DND-41 (cell line): ENCODE measurements around the gene CD96.

ENCODE experiments used
- CTCF ChIP-seq: IDR thresholded peaks from 2 replicates; pipeline ENCODE4 v1.5.1; 2012; ENCODE audit warnings: borderline replicate concordance, low read length, moderate library complexity, mild to moderate bottlenecking; ENCODE audit not compliant: poor library complexity, severe bottlenecking; ENCODE audit errors: extremely low read depth
- EZH2 ChIP-seq: IDR thresholded peaks from 3 replicates; pipeline ENCODE4 v1.6.1; 2012; ENCODE audit warnings: borderline replicate concordance, low read depth, mild to moderate bottlenecking, moderate library complexity, low read length, inconsistent platforms; ENCODE audit not compliant: severe bottlenecking

- TF ChIP-seq CTCF = no peak
- no peak for TF ChIP-seq EZH2
Measured at GRCh38 chr3:111690242-111690641, 148.2 kb downstream of the CD96 start.
